Measurements from ENCODE around the gene CD37.
"Not testable (repeated sequence)": the region's sequence is repeated elsewhere in the genome, so short reads cannot be mapped to it uniquely, and the experiment has no call there.

The CD37 gene

DNA sequence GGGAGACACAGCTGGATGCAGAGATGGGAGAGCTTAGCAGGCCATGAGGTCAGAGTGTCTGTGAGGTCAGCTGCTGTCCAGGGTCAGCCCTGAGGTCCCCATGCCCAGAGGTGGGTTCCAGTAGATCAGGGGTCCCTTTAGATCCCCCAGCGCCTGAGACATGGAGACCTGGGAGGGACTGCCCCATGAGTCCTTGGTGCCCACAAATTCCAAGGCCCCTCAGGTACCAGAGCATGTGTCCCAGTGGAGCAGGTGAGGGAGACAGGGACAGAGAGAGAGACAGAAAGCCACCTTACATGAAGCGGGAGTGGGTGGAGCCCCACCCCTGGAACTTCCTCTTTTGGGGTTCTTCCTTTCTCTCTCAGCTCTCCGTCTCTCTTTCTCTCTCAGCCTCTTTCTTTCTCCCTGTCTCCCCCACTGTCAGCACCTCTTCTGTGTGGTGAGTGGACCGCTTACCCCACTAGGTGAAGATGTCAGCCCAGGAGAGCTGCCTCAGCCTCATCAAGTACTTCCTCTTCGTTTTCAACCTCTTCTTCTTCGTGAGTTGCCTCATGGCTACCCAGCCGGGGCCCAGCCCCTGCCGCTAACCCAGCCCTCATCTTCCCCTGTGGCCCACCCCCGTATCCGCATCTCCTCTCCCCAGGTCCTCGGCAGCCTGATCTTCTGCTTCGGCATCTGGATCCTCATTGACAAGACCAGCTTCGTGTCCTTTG, at the start of gene CD37:
CD37 (plus strand) TSS at position 336 of the 713 bp plus-strand sequence; CDS start at position 471, 135 bp downstream.
- no peaks in the 10 kb centered on the region for H3K9me3 ChIP-seq (ENCODE audit: control insufficient read depth, low read depth, low read length)
- no peaks in the 10 kb centered on the region for H3K36me3 ChIP-seq (ENCODE audit: control insufficient read depth, low read depth, low read length)
- no peak within 1 kb of the TSS for H3K4me3 ChIP-seq (ENCODE audit: low read length)
- peaks cover 20% of the 10 kb centered on the region for H3K27me3 ChIP-seq (ENCODE audit: control insufficient read depth, insufficient read depth, low read length)
- no peak within 1 kb of the TSS for H3K27ac ChIP-seq (ENCODE audit: low read length)
- H3K9ac ChIP-seq (ENCODE audit: low read length), result no peak within 1 kb of the TSS
- peaks cover 7% of the 10 kb centered on the region for H3K4me1 ChIP-seq (ENCODE audit: control insufficient read depth, low read depth, low read length)

DNA sequence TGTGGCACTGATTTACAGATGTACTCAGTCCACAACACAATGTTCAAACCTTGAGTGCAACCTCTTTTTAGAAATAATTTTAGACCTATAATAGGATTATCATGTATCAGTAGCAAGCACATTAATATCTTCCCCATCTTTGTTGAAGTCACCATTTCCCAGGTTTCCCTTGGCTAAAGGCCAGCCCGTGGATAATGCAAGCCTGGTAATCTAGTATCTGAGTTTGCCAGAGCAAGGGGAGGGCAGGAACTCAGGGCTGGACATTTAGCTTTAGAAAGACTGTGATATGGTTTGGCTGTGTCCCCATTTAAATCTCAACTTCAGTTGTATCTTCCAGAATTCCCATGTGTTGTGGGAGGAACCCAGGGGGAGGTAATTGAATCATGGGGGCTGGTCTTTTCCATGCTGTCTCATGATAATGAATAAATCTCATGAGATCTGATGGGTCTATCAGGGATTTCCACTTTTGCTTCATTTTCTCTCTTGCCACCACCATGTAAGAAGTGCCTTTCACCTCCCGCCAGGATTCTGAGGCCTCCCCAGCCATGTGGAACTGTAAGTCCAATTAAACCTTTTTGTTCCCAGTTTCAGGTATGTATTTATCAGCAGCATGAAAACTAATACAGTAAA, 48.0 kb upstream of the CD37 start:
- Histone ChIP-seq H3K27ac (ENCODE audit: low read length) (no peak overlapping the region), H3K4me1 (ENCODE audit: control insufficient read depth, low read depth, low read length) (no peaks in the 10 kb centered on the region), H3K27me3 (ENCODE audit: control insufficient read depth, insufficient read depth, low read length) (no peaks in the 10 kb centered on the region), H3K9me3 (ENCODE audit: control insufficient read depth, low read depth, low read length) (no peaks in the 10 kb centered on the region), H3K9ac (ENCODE audit: low read length) (no peak overlapping the region), H3K4me3 (ENCODE audit: low read length) (no peak overlapping the region), H3K36me3 (ENCODE audit: control insufficient read depth, low read depth, low read length) (no peaks in the 10 kb centered on the region)

DNA sequence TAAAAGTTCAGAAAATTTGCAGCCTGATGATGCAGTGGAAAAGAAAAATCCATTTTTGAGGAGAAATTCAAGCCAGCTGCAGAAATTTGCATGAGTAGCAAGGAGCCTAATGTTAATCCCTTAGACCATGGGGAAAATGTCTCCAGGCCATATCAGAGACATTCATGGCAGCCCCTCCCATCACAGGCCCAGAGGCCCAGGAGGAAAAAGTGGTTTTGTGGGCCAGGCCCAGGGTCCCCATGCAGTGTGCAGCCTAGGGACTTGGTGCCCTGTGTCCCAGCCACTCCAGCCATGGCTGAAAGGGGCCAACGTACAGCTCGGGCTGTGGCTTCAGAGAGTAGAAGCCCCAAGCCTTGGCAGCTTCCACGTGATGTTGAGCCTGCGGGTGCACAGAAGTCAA, 47.0 kb upstream of the CD37 start:
- not testable (repeated sequence) for H3K4me3 ChIP-seq (ENCODE audit: low read length); H3K36me3 ChIP-seq (ENCODE audit: control insufficient read depth, low read depth, low read length); H3K9ac ChIP-seq (ENCODE audit: low read length); H3K27me3 ChIP-seq (ENCODE audit: control insufficient read depth, insufficient read depth, low read length); H3K9me3 ChIP-seq (ENCODE audit: control insufficient read depth, low read depth, low read length); H3K4me1 ChIP-seq (ENCODE audit: control insufficient read depth, low read depth, low read length); H3K27ac ChIP-seq (ENCODE audit: low read length)

DNA sequence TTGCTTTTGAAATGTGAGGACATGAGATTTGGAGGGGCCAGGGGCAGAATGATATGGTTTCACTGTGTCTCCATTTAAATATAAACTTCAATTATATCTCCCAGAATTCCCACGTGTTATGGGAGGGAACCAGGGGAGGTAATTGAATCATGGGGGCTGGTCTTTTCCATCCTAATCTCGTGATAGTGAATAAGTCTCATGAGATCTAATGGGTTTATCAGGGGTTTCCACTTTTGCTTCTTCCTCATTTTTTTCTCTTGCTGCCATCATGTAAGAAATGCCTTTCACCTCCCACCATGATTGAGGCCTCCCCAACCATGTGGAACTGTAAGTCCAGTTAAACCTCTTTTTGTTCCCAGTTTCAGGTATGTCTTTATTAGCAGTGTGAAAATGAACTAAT, 45.9 kb upstream of the CD37 start:
- not testable (repeated sequence) for H3K9me3 ChIP-seq (ENCODE audit: control insufficient read depth, low read depth, low read length); H3K9ac ChIP-seq (ENCODE audit: low read length); H3K4me3 ChIP-seq (ENCODE audit: low read length); H3K36me3 ChIP-seq (ENCODE audit: control insufficient read depth, low read depth, low read length); H3K27ac ChIP-seq (ENCODE audit: low read length); H3K27me3 ChIP-seq (ENCODE audit: control insufficient read depth, insufficient read depth, low read length); H3K4me1 ChIP-seq (ENCODE audit: control insufficient read depth, low read depth, low read length)

GRCh38 chr19:49290517-49290916, 44.7 kb upstream of the CD37 start:
- no peaks in the 10 kb centered on the region for H3K27me3 ChIP-seq (ENCODE audit: control insufficient read depth, insufficient read depth, low read length)
- no peak overlapping the region for H3K4me3 ChIP-seq (ENCODE audit: low read length)
- no peaks in the 10 kb centered on the region for H3K9me3 ChIP-seq (ENCODE audit: control insufficient read depth, low read depth, low read length)
- no peaks in the 10 kb centered on the region for H3K36me3 ChIP-seq (ENCODE audit: control insufficient read depth, low read depth, low read length)
- no peak overlapping the region for H3K9ac ChIP-seq (ENCODE audit: low read length)
- no peaks in the 10 kb centered on the region for H3K4me1 ChIP-seq (ENCODE audit: control insufficient read depth, low read depth, low read length)
- no peak overlapping the region for H3K27ac ChIP-seq (ENCODE audit: low read length)

DNA sequence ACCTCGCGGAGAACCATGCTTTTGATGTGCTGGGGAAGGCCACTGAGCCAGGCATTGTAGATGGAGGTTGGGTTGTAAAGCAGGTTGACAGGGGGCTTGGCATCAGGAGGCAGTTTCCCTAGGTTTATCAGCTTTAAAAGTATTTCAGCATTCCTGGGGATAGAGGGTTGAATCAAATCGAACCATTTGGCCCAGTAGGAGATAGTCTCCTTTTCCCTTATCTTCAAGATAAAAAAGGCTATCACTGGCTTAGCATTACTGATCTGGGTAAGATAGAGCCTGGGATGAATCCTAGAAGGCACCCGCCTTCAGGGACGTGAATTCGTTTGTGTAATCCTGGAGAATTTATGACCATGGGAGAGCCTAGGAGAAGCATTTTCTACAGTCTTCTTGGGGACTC, 40.8 kb upstream of the CD37 start:
- Histone ChIP-seq H3K9ac (ENCODE audit: low read length) (no peak overlapping the region), H3K4me3 (ENCODE audit: low read length) (no peak overlapping the region), H3K27me3 (ENCODE audit: control insufficient read depth, insufficient read depth, low read length) (no peaks in the 10 kb centered on the region), H3K9me3 (ENCODE audit: control insufficient read depth, low read depth, low read length) (no peaks in the 10 kb centered on the region), H3K4me1 (ENCODE audit: control insufficient read depth, low read depth, low read length) (no peaks in the 10 kb centered on the region), H3K27ac (ENCODE audit: low read length) (no peak overlapping the region), H3K36me3 (ENCODE audit: control insufficient read depth, low read depth, low read length) (no peaks in the 10 kb centered on the region)

DNA sequence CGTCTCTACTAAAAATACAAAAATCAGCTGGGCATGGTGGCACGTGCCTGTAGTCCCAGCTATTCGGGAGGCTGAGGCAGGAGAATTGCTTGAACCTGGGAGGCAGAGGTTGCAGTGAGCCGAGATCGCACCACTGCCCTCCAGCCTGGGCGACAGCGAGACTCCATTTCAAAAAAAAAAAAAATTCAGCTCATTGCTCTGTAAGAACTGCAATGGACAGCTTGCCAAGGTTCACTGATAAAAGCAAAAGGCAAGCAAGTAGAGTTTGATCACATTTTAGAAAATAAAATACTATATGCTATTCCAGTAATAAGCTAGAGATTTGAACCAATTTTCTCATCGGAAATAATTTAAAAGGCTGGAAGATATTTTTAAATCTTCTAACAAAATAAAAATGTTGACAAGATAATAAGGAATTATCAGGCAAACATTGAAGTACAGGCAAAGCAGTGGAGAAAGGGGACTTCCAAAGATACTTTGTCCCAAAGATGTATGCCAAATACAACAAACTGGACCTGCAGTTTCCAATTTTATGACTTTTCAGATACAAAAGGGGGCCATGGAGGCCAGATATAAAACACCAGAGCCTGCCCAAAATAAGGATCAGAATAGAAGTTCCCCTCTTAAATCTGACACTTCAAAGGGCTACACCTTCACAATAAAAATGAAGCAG, 39.9 kb upstream of the CD37 start:
- Histone ChIP-seq H3K4me1 (ENCODE audit: control insufficient read depth, low read depth, low read length) (no peaks in the 10 kb centered on the region), H3K9me3 (ENCODE audit: control insufficient read depth, low read depth, low read length) (no peaks in the 10 kb centered on the region), H3K36me3 (ENCODE audit: control insufficient read depth, low read depth, low read length) (no peaks in the 10 kb centered on the region), H3K4me3 (ENCODE audit: low read length) (no peak overlapping the region), H3K9ac (ENCODE audit: low read length) (no peak overlapping the region), H3K27me3 (ENCODE audit: control insufficient read depth, insufficient read depth, low read length) (no peaks in the 10 kb centered on the region), H3K27ac (ENCODE audit: low read length) (no peak overlapping the region)

DNA sequence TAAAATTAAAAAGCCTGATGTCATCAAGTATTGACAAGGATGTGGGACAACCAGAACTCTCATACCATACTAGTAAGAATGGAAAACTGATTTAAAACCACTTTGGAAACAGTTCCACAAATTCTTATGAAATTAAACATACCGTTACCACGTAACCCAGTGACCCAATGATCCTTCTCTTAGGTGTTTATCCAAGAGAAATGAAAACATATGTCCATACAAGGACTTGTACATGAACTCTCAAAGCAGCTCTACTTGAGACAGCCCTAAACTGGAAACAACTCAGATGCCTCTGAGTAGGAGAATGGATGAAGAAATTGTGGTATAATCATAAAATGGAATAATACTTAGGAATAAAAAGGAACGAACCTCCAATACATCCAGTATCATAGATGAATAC, 37.8 kb upstream of the CD37 start:
- no peak overlapping the region for H3K4me3 ChIP-seq (ENCODE audit: low read length)
- no peaks in the 10 kb centered on the region for H3K27me3 ChIP-seq (ENCODE audit: control insufficient read depth, insufficient read depth, low read length)
- H3K9me3 ChIP-seq (ENCODE audit: control insufficient read depth, low read depth, low read length), result no peaks in the 10 kb centered on the region
- H3K4me1 ChIP-seq (ENCODE audit: control insufficient read depth, low read depth, low read length), result no peaks in the 10 kb centered on the region
- H3K9ac ChIP-seq (ENCODE audit: low read length), result no peak overlapping the region
- no peaks in the 10 kb centered on the region for H3K36me3 ChIP-seq (ENCODE audit: control insufficient read depth, low read depth, low read length)
- H3K27ac ChIP-seq (ENCODE audit: low read length), result no peak overlapping the region

DNA sequence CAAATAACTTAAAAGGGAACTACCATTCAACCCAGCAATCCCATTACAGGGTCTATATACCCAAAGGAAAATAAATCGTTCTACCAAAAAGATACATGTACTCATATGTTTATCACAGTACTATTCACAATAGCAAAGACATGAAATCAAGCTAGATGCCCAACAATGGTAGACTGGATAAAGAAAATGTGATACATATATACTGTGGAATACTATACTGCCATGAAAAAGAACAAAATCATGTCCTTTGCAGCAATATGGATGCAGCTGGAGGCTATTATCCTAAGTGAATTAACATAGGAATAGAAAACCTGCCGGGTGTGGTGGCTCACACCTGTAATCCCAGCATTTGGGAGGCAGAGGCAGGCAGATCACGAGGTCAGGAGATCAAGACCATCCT, 36.6 kb upstream of the CD37 start:
- not testable (repeated sequence) for H3K4me3 ChIP-seq (ENCODE audit: low read length); H3K9me3 ChIP-seq (ENCODE audit: control insufficient read depth, low read depth, low read length); H3K27me3 ChIP-seq (ENCODE audit: control insufficient read depth, insufficient read depth, low read length); H3K36me3 ChIP-seq (ENCODE audit: control insufficient read depth, low read depth, low read length); H3K4me1 ChIP-seq (ENCODE audit: control insufficient read depth, low read depth, low read length); H3K27ac ChIP-seq (ENCODE audit: low read length); H3K9ac ChIP-seq (ENCODE audit: low read length)

DNA sequence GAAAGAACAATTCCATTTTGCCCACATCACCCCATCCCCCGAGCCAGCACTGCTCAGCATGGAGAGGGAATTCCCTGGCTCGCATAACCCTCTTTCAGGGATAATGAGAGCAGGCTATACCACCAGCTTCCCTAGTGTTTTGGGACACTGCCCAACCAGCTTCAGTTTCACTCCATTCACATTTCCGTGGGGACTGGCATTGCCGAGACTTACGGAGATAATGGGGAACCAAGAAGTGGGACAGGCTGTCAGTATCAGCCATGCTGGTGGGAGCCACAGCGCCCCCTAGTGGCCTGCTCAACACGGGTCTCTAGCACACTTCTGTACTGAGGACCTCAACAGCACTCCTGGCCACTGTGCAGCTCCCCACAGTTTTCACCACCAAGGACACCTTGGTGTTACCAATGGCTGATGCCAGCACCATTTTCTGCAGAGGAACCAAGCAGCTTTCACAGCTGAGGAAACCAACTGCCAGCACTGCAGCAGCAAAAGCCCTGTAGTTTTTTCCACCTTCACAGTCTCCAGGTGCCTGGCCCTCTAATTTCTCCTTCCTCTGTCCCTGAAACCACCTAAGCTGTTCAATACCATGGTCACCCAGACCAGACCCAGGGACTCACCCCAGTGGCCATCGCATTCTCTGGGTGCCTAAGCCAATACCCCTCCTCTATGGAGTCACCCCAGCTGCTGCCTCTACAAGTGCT, 33.9 kb upstream of the CD37 start:
- Histone ChIP-seq H3K9me3 (ENCODE audit: control insufficient read depth, low read depth, low read length) (no peaks in the 10 kb centered on the region), H3K4me3 (ENCODE audit: low read length) (no peak overlapping the region), H3K9ac (ENCODE audit: low read length) (no peak overlapping the region), H3K36me3 (ENCODE audit: control insufficient read depth, low read depth, low read length) (no peaks in the 10 kb centered on the region), H3K4me1 (ENCODE audit: control insufficient read depth, low read depth, low read length) (no peaks in the 10 kb centered on the region), H3K27ac (ENCODE audit: low read length) (no peak overlapping the region), H3K27me3 (ENCODE audit: control insufficient read depth, insufficient read depth, low read length) (no peaks in the 10 kb centered on the region)

DNA sequence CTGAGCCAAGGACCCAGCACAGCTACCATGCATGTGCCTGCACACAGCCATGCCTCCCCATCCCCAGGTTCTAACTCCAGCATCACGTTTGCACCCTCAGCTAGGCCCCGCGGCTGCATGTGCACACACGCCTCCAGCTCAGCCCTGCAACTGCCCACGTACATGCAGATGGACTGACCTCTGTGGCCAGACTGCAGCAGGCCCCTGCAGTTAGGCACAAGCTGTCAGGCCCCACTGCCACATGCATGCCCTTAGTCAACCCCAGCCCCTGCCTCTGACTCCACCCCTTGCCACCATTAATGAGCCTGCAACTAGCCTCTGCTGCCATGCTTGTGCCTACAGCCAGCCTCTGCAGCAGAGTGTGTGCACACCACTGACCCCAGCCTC, 33.3 kb upstream of the CD37 start:
- no peaks in the 10 kb centered on the region for H3K9me3 ChIP-seq (ENCODE audit: control insufficient read depth, low read depth, low read length)
- no peak overlapping the region for H3K4me3 ChIP-seq (ENCODE audit: low read length)
- no peak overlapping the region for H3K9ac ChIP-seq (ENCODE audit: low read length)
- H3K27me3 ChIP-seq (ENCODE audit: control insufficient read depth, insufficient read depth, low read length), result no peaks in the 10 kb centered on the region
- H3K27ac ChIP-seq (ENCODE audit: low read length), result no peak overlapping the region
- no peaks in the 10 kb centered on the region for H3K4me1 ChIP-seq (ENCODE audit: control insufficient read depth, low read depth, low read length)
- no peaks in the 10 kb centered on the region for H3K36me3 ChIP-seq (ENCODE audit: control insufficient read depth, low read depth, low read length)

Data from iPS-18a (cell line).